Measurements from ENCODE around the gene PPIF. TPM values are rescaled to one million over a fixed set of nuclear protein-coding genes. Genes with fewer than 3 reads are reported as not detected.

The PPIF gene
- total and polyA plus RNA-seq, 2 of the 13 experiments (the other 11 are each of a cell fraction or from before 2014, with no cell fraction given), result 147 to 157 TPM

DNA sequence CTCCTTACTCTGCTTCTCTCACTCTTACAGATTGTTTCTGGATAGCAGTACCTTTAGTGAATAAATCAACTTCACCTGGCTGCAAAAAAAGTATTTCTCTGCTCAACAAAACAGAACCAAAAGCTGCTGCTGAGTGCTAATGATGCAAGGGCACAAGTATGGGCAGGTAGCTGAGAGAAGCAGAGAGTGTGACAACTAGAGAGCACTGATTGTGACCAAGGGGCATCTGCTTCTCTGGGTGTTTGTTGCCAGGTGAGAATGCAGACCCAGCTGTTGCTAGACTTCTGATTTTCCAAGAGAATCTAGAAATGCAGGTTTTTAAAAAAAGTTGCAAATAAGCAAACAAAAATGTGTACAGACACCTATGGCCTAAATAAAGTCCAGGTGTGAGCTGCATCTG, 25.3 kb upstream of the PPIF start:
- H3K27me3 ChIP-seq (ENCODE audit: control insufficient read depth in 1 of 2, insufficient read depth in 2 of 2, low read length in 2 of 2), result 0 out of 5 replicates have a peak, but pooled peaks cover 0 to 3% of the 10 kb centered on the region in 2 experiments
- in situ Hi-C loops (cut with HindIII; ENCODE audit: extremely low pct_ligation_motif_present, low pct_unique_long_range_greater_than_20kb), result no loop called here
- ChIA-PET CTCF (ENCODE audit: low intra/inter-chr PET ratio, low total read pairs) (no interaction called here), POLR2A (interaction anchor here (1.3 to 3.0 kb wide), 2 partner anchors 9 to 14 kb away, joined by 4 to 8 read pairs; no protein-coding TSS in a partner anchor)
- no peak overlapping the region for H3K4me3 ChIP-seq (replicated peaks in 1 of 3; ENCODE audit: insufficient read depth in 1 of 3, low read depth in 2 of 3, low read length in 3 of 3)
- ATAC-seq (no peak), FAIRE-seq (no peak), DNase-seq (ENCODE audit: low spot score) (no peak)
- H3K79me2 ChIP-seq (ENCODE audit: insufficient read depth, low read length), result no peaks in the 10 kb centered on the region
- no peak for TF ChIP-seq ZNF430 (CRISPR knock-in tag; IDR thresholded peaks at IDR 0.05)
- no peak for TF ChIP-seq ZBTB20 (CRISPR knock-in tag; IDR thresholded peaks at IDR 0.05; ENCODE audit: borderline replicate concordance, low read depth)
- no peak for TF ChIP-seq PCBP2 (optimal IDR thresholded peaks at IDR 0.05; ENCODE audit: low read depth, low read length, poor library complexity, severe bottlenecking)
- no peak for TF ChIP-seq ZNF761 (CRISPR knock-in tag; conservative IDR thresholded peaks at IDR 0.05)
- no peak for TF ChIP-seq ZNF225 (CRISPR knock-in tag; IDR thresholded peaks at IDR 0.05)
- TF ChIP-seq NFKBIZ (CRISPR knock-in tag; IDR thresholded peaks at IDR 0.05), result no peak
- TF ChIP-seq KDM6A (CRISPR knock-in tag; IDR thresholded peaks at IDR 0.05; ENCODE audit: low read depth), result no peak
- no peak for TF ChIP-seq ZKSCAN1 (IDR thresholded peaks at IDR 0.05; ENCODE audit: low read length)
- TF ChIP-seq, protein P1, sequence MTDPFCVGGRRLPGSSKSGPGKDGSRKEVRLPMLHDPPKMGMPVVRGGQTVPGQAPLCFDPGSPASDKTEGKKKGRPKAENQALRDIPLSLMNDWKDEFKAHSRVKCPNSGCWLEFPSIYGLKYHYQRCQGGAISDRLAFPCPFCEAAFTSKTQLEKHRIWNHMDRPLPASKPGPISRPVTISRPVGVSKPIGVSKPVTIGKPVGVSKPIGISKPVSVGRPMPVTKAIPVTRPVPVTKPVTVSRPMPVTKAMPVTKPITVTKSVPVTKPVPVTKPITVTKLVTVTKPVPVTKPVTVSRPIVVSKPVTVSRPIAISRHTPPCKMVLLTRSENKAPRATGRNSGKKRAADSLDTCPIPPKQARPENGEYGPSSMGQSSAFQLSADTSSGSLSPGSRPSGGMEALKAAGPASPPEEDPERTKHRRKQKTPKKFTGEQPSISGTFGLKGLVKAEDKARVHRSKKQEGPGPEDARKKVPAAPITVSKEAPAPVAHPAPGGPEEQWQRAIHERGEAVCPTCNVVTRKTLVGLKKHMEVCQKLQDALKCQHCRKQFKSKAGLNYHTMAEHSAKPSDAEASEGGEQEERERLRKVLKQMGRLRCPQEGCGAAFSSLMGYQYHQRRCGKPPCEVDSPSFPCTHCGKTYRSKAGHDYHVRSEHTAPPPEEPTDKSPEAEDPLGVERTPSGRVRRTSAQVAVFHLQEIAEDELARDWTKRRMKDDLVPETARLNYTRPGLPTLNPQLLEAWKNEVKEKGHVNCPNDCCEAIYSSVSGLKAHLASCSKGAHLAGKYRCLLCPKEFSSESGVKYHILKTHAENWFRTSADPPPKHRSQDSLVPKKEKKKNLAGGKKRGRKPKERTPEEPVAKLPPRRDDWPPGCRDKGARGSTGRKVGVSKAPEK (CRISPR knock-in tag; IDR thresholded peaks at IDR 0.05; ENCODE audit: borderline replicate concordance), result no peak
- H3K4me2 ChIP-seq (ENCODE audit: low read depth, low read length), result no peak overlapping the region
- no peak overlapping the region for H3K27ac ChIP-seq (ENCODE audit: extremely low read length, insufficient read depth, low read length)
- no peak overlapping the region for H3K9ac ChIP-seq (ENCODE audit: insufficient read depth, low read depth, low read length)
- no peaks in the 10 kb centered on the region for H3K36me3 ChIP-seq (replicated peaks in 1 of 2; ENCODE audit: control insufficient read depth in 1 of 2, insufficient read depth in 2 of 2, low read length in 2 of 2)
- no peaks in the 10 kb centered on the region; the same call in 1 of the 2 replicates for H4K20me1 ChIP-seq (ENCODE audit: insufficient read depth, low read length)
- no peaks in the 10 kb centered on the region for H3K9me3 ChIP-seq (ENCODE audit: low read length)
- H3K4me1 ChIP-seq (ENCODE audit: insufficient read depth, low read length), result peaks cover 19% of the 10 kb centered on the region
- intact Hi-C loops (cut with micrococcal nuclease; ENCODE audit: unreplicated experiment), result no loop called here
- H2AFZ ChIP-seq (ENCODE audit: low read length), result no peak overlapping the region
- BruUV-seq (replicated peaks), result no TSS peak

All from HepG2 (cell line).